ENCODE measurements around the gene KCNQ1. TPM values are rescaled to one million over a fixed set of nuclear protein-coding genes. Genes with fewer than 3 reads are reported as not detected.

The KCNQ1 gene
- total RNA-seq, 1 experiment from 2014 or later: 2.3 TPM

GRCh38 chr11:2736577-2737225 lies 291.9 kb downstream of the KCNQ1 start:
- no peak overlapping the region for H2AFZ ChIP-seq (ENCODE audit: low read length)
- WGBS (ENCODE audit: extremely low coverage, insufficient read length, low lambda C conversion rate): no CpG with 5 or more reads among the region's 21 CpGs
- H4K91ac ChIP-seq (ENCODE audit: insufficient read length, low read depth, low read length): no peak overlapping the region
- no peaks in the 10 kb centered on the region for H3K79me2 ChIP-seq (ENCODE audit: insufficient read depth, low read length)
- Mint-ChIP-seq H3K27me3 (ENCODE audit: low read depth) (peaks cover 87% of the 10 kb centered on the region), H3K9me3 (peaks cover 2 to 3% of the 10 kb centered on the region in 2 experiments; a peak in 3 of 5 replicates), H3K36me3 (ENCODE audit: insufficient read depth in 1 of 3, low read depth in 3 of 3) (no peaks in the 10 kb centered on the region; a peak in 2 of 7 replicates), H3K4me1 (peaks cover 0 to 11% of the 10 kb centered on the region in 2 experiments; a peak in 2 of 4 replicates), H3K27ac (no peak overlapping the region), H3K4me3 (no peak overlapping the region)
- H3K18ac ChIP-seq (ENCODE audit: insufficient read length, low read depth, low read length): no peak overlapping the region
- DNase-seq: no peak
- no peak overlapping the region for H3T11ph ChIP-seq (ENCODE audit: low read length)
- no peak overlapping the region for H4K8ac ChIP-seq (replicated peaks; ENCODE audit: insufficient read length, low read depth, low read length)
- no peak overlapping the region for H3K23ac ChIP-seq (ENCODE audit: insufficient read length, low read depth, low read length)
- H2BK20ac ChIP-seq (ENCODE audit: low read depth, low read length, poor library complexity, severe bottlenecking): no peak overlapping the region
- no peak overlapping the region for H2BK5ac ChIP-seq (ENCODE audit: insufficient read length, low read length)
- H2BK15ac ChIP-seq (ENCODE audit: low read depth, low read length): no peak overlapping the region
- no peaks in the 10 kb centered on the region for H3K9me3 ChIP-seq (ENCODE audit: control insufficient read depth, low read depth, low read length)
- no peak overlapping the region for H3K56ac ChIP-seq (ENCODE audit: insufficient read length, low read depth, low read length)
- H3K23me2 ChIP-seq (ENCODE audit: insufficient read length, low read depth, low read length, poor library complexity, severe bottlenecking): no peaks in the 10 kb centered on the region
- H3K27me3 ChIP-seq (ENCODE audit: insufficient read depth, low read length): no peaks in the 10 kb centered on the region
- H2BK12ac ChIP-seq (ENCODE audit: insufficient read length, low read depth, low read length): no peak overlapping the region
- no peaks in the 10 kb centered on the region for H3K79me1 ChIP-seq (ENCODE audit: insufficient read depth, low read depth, low read length, poor library complexity, severe bottlenecking)
- H3K14ac ChIP-seq (ENCODE audit: insufficient read depth, low read length): no peak overlapping the region; the same call in 1 of the 2 replicates
- H2AK5ac ChIP-seq (ENCODE audit: insufficient read length, low read length): no peak overlapping the region
- no peaks in the 10 kb centered on the region for H4K20me1 ChIP-seq (ENCODE audit: control insufficient read depth, insufficient read depth, insufficient read length)
- no peak overlapping the region for H4K5ac ChIP-seq (ENCODE audit: insufficient read length, low read depth, low read length)
- H2BK120ac ChIP-seq (ENCODE audit: low read depth, low read length, poor library complexity, severe bottlenecking): no peak overlapping the region
- H3K27ac ChIP-seq (ENCODE audit: insufficient read length, low read depth, low read length): no peak overlapping the region
- TF ChIP-seq CTCF (conservative IDR thresholded peaks at IDR 0.05): no peak
- no peak overlapping the region for H3K9ac ChIP-seq (ENCODE audit: extremely low read depth, insufficient read length, low read length)
- H3K4ac ChIP-seq (ENCODE audit: low read depth, low read length): no peak overlapping the region
- H3K4me2 ChIP-seq (ENCODE audit: insufficient read depth, insufficient read length, low read length): no peak overlapping the region
- H3K4me1 ChIP-seq (ENCODE audit: insufficient read depth, low read length): no peaks in the 10 kb centered on the region

Measured in H9 (cell line).